GM18861 (cell line): ENCODE data around the gene SPDYE11.
A peak's percentile ranks its signal among the peaks of the same experiment; 100 is the strongest.
"Not testable (repeated sequence)": the region's sequence is repeated elsewhere in the genome, so short reads cannot be mapped to it uniquely, and the experiment has no call there.

ENCODE experiments used
- ATAC-seq: cut with Tn5 transposase; IDR thresholded peaks from one replicate; pipeline ENCODE4 v1.9.1; 2021; ENCODE audit not compliant: unreplicated experiment

The SPDYE11 gene

GRCh38 chr7:73057811-73058210 lies at the start of gene SPDYE11:
TSS of gene SPDYE11 (minus strand) at chr7:73057911. CDS start at chr7:73056111, 1,800 bp downstream.
- ATAC-seq, result not testable (repeated sequence)

- ATAC-seq, result not testable (repeated sequence)
Observed at GRCh38 chr7:73085938-73086337, 28.2 kb upstream of the SPDYE11 start, which contains the start of gene SPDYE9. TSS of gene SPDYE9 (minus strand) at chr7:73086038. CDS start at chr7:73084238, 1,800 bp downstream.

- not testable (repeated sequence) for ATAC-seq
Observed at GRCh38 chr7:73029666-73030065, 28.0 kb downstream of the SPDYE11 start, which contains the start of gene SPDYE8. TSS of gene SPDYE8 (minus strand) at chr7:73029766. CDS start at chr7:73027966, 1,800 bp downstream.

GRCh38 chr7:73006491-73006890 lies 51.2 kb downstream of the SPDYE11 start:
- ATAC-seq, result not testable (repeated sequence)

- peak; percentile 77 for ATAC-seq
Observed at GRCh38 chr7:73005693-73006447, 51.8 kb downstream of the SPDYE11 start.

GRCh38 chr7:73005356-73005692 lies 52.4 kb downstream of the SPDYE11 start:
- peak; percentile 67 for ATAC-seq

GRCh38 chr7:72997887-72998468 lies 59.7 kb downstream of the SPDYE11 start:
- ATAC-seq, result not testable (repeated sequence)
